C4-2B (cell line): Measurements from ENCODE around the gene FGF1.

ENCODE experiments used
- H3K27ac ChIP-seq: fragments of 450-650 bp; 2 replicates; pipeline ENCODE4 v1.5.1; 2017
- ZFX ChIP-seq: fragments of 450-650 bp; IDR thresholded peaks from 2 replicates; pipeline ENCODE4 v1.6.1; 2017
- TF ChIP-seq, protein P1 (sequence below): fragments of 450-650 bp; conservative IDR thresholded peaks from 2 replicates; pipeline ENCODE4 v1.5.1; 2017; ENCODE audit warnings: mild to moderate bottlenecking

The FGF1 gene

DNA sequence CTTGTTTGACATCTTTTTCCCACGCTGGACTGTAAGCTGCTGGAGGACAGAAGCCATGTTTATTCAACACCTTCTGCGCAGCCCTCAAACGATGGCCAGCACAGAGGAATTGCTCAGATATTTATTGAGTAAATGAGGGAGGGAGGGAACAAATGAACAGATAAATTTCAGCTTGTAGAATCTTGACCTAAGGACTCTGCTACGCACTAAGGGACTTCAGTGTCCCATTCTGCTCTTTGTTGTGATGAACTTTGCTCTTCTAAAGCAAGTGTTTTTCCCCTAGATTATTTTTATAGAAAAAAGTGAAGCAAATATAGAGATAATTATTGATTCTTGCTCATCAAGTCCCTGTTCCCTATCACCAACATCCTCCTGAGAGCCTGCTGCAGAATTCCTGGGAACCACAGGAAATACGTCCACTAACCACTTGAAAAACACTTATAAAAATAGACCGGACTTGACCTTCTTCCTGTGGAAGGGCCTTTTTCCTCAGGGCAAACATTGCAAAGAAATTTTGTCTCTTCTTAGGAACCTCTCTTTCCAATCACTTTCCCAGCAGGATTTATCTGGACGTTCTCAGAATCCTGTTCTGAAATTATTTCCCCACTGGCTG, 54.9 kb downstream of the FGF1 start:
- no peak overlapping the region for H3K27ac ChIP-seq
- no peak for TF ChIP-seq ZFX
- TF ChIP-seq, protein P1, sequence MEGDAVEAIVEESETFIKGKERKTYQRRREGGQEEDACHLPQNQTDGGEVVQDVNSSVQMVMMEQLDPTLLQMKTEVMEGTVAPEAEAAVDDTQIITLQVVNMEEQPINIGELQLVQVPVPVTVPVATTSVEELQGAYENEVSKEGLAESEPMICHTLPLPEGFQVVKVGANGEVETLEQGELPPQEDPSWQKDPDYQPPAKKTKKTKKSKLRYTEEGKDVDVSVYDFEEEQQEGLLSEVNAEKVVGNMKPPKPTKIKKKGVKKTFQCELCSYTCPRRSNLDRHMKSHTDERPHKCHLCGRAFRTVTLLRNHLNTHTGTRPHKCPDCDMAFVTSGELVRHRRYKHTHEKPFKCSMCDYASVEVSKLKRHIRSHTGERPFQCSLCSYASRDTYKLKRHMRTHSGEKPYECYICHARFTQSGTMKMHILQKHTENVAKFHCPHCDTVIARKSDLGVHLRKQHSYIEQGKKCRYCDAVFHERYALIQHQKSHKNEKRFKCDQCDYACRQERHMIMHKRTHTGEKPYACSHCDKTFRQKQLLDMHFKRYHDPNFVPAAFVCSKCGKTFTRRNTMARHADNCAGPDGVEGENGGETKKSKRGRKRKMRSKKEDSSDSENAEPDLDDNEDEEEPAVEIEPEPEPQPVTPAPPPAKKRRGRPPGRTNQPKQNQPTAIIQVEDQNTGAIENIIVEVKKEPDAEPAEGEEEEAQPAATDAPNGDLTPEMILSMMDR = no peak

DNA sequence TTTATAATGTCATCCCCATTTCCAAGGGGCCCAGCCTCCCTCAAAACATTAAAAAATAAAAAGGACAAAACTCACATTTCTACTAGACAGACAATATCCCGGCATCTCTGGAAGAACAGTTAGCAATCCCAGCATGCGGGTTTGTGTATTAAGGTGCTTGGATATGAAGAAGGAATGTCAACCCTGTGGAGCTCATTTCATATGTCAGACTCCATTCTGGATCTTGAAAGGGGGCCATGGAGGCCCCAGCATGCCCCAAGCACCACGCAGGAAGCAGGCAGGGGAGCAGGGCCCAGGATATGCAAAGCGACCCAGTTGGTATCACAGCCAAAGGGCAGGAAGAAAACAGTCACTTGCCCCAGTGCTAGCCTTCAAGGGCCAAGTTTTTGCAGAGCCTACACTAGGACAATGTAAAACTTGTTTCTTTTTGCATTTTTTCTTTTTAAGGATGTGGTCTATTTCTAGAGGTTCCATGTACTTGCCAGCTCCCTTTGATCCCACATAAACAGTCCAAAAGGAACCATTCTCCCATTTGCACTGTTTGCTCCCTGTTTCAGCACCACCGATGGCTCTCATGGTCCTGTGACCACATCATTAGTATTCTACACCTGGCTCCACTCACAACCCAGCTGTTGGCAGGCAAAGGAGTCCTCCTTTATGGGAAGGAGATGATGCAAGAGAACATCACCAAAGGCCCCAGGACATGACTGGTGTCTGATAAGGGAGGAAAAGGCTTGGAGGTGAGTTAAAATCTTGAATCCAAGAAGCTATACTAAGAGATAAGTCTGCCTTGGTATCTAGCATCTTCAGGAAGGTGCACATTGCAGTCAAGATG, 58.3 kb downstream of the FGF1 start:
- TF ChIP-seq, protein P1 = no peak
- TF ChIP-seq ZFX = no peak
- H3K27ac ChIP-seq = no peak overlapping the region

DNA sequence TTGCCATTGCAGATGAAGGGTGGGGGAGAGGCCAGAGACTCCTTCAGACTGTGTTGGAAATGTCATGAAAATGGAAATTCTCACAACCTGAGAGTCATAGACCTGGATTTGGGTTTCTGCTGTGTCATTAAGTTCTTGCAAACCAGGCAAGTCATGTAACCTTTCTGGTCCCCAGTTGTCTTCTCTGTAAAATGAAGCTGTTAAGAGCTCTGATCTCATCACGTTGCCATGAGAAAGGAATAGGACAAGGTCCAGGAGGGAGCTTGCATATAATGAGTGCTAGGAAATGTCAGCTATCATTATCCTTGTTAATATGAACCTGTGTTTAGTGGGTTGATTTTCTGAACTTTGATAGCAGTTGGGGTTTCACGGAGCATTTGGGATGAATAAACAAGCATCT, 59.1 kb downstream of the FGF1 start:
- TF ChIP-seq ZFX = no peak
- TF ChIP-seq, protein P1 = no peak
- no peak overlapping the region for H3K27ac ChIP-seq

DNA sequence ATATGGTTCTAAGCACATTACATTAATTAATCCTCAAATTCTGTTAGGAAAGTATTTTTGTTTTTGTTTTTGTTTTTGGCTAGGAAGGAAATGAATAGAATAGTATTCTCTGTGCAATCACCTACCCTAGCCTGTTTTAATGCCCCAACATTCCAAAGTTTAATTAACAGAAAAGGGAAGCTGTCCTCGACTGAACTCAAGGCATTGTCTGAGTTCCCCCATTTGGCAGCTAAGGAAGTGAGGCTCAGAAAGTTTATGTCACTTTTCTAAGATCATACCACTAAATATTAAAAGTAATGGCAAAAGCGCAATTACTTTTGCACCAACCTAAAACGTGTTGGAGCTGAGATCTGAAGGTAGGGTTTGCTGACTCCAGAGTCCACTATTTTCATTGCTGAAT, 59.8 kb downstream of the FGF1 start:
- TF ChIP-seq, protein P1 = no peak
- TF ChIP-seq ZFX = no peak
- H3K27ac ChIP-seq = no peak overlapping the region

DNA sequence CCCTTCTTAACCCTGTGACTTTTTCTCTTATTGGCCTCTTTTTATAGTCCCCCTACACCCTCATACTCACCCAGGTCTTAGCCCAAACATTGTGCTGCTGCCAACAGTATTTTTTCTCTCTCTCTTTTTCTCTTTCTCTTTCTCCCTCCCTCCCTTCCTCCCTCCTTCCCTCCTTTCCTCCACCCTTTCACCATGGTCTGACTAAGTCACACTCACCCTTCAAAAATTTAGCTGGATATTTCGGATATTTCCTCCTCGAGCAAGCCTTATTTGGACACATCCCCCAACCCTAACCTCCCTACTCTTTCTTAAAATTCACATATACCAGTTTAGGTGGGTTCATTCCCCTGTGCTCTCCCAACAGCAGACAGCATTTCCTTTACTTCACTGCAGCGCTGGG, 64.7 kb downstream of the FGF1 start:
- no peak for TF ChIP-seq ZFX
- TF ChIP-seq, protein P1 = no peak
- no peak overlapping the region for H3K27ac ChIP-seq

DNA sequence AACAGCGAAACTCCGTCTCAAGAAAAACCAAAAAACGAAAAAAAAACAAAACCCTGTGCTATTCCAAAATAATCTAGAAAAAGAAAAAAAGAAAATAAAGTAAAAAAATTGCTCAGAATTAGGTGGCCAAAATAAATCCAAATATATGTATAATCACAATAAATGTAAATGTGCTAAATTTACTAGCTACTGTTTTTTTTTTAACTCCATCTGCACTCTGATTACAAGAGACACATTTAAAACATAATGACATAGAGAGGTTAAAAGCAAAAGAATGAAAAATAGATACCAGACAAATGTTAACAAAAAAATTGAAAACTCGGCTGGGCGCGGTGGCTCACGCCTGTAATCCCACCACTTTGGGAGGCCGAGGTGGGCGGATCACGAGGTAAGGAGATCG, 66.1 kb downstream of the FGF1 start:
- no peak overlapping the region for H3K27ac ChIP-seq
- TF ChIP-seq ZFX = no peak
- TF ChIP-seq, protein P1 = no peak

DNA sequence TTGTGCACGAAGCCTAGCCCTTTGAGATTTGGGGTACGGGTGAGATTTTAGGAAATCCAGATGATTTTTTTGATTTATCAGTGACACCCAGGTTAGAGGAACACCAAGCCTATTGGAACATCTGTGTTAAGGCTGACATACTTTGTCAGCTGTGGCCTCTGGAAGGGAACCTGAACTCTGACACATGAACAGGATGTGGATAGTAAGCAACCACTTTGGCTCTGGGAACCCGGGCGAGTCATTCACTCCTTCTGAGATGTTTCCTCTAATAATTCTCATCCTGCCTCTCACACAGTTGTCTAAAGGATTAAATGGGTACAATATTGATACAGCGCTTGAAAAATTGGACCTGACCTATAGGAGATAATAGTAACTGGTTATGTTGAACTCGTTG, 67.8 kb downstream of the FGF1 start:
- TF ChIP-seq, protein P1 = no peak
- TF ChIP-seq ZFX = no peak
- H3K27ac ChIP-seq = no peak overlapping the region
